WTC11 (cell line): ENCODE data around the gene MEGF6. TPM values are rescaled to one million over a fixed set of nuclear protein-coding genes. Genes with fewer than 3 reads are reported as not detected.

Source experiments
- ATAC-seq: fragments of 200-7000 bp; cut with Tn5 transposase; 2 replicates; pipeline ENCODE4 v1.10.0; 2021; ENCODE audit warnings: mild to moderate bottlenecking, moderate library complexity
- CTCF ChIA-PET: fragments of 300-600 bp; sonication (Branson Sonifier 250); formaldehyde crosslinking; loops from one replicate; lab custom pipeline; 2021; ENCODE audit warnings: antibody characterized with exemption; lab: Charles Lee
- POLR2A ChIA-PET: fragments of 350-600 bp; sonication (Branson Sonifier 250); formaldehyde crosslinking; loops from one replicate; lab custom pipeline; 2021; ENCODE audit warnings: antibody characterized with exemption; lab: Charles Lee
- DNase-seq: peaks from one replicate; pipeline ENCODE4 v3.0.0; 2021; ENCODE audit warnings: low spot score
- H3K27ac Mint-ChIP-seq: 2 replicates; pipeline ENCODE4 v1.8.0; 2021; ENCODE audit warnings: mixed read lengths
- H3K27me3 Mint-ChIP-seq: 2 replicates; pipeline ENCODE4 v1.8.0; 2021; ENCODE audit warnings: low read depth, mild to moderate bottlenecking, moderate library complexity, mixed read lengths
- H3K36me3 Mint-ChIP-seq: 2 replicates; pipeline ENCODE4 v1.8.0; 2021; ENCODE audit warnings: mixed read lengths
- H3K4me1 Mint-ChIP-seq: 2 replicates; pipeline ENCODE4 v1.8.0; 2022; ENCODE audit warnings: mixed read lengths
- H3K4me3 Mint-ChIP-seq: 2 replicates; pipeline ENCODE4 v1.8.0; 2021; ENCODE audit warnings: mild to moderate bottlenecking, moderate library complexity, mixed read lengths
- H3K9me3 Mint-ChIP-seq: 2 replicates; pipeline ENCODE4 v1.8.0; 2021; ENCODE audit warnings: mixed read lengths
- AR ChIP-seq: fragments of 250-450 bp; sonication (Bioruptor Pico); IDR thresholded peaks from 2 replicates; pipeline ENCODE4 v1.9.0; 2021; ENCODE audit warnings: mild to moderate bottlenecking
- CREM ChIP-seq: sonication (generic); formaldehyde crosslinking; IDR thresholded peaks from 2 replicates; pipeline ENCODE4 v1.8.1; 2022; ENCODE audit warnings: mild to moderate bottlenecking, missing genetic modification reagents, moderate library complexity
- ELF4 ChIP-seq: sonication (generic); formaldehyde crosslinking; IDR thresholded peaks from 2 replicates; pipeline ENCODE4 v1.8.1; 2022; ENCODE audit warnings: low read depth, mild to moderate bottlenecking, moderate library complexity, missing genetic modification reagents
- EMX1 ChIP-seq: fragments of 250-450 bp; sonication (Bioruptor Pico); IDR thresholded peaks from 2 replicates; pipeline ENCODE4 v1.8.0; 2021; ENCODE audit warnings: mild to moderate bottlenecking
- FOXK1 ChIP-seq: sonication (generic); formaldehyde crosslinking; IDR thresholded peaks from 2 replicates; pipeline ENCODE4 v1.8.0; 2022; ENCODE audit warnings: mild to moderate bottlenecking, moderate library complexity, missing genetic modification reagents
- GABPB1 ChIP-seq: sonication (generic); formaldehyde crosslinking; IDR thresholded peaks from 2 replicates; pipeline ENCODE4 v1.8.1; 2023; ENCODE audit warnings: mild to moderate bottlenecking, missing genetic modification reagents
- IRF2 ChIP-seq: sonication (generic); formaldehyde crosslinking; IDR thresholded peaks from 2 replicates; pipeline ENCODE4 v1.8.0; 2022; ENCODE audit warnings: low read depth, missing genetic modification reagents, borderline replicate concordance
- MLX ChIP-seq: sonication (generic); formaldehyde crosslinking; IDR thresholded peaks from 2 replicates; pipeline ENCODE4 v1.8.1; 2023; ENCODE audit warnings: mild to moderate bottlenecking, missing genetic modification reagents, moderate library complexity
- NR3C1 ChIP-seq: sonication (generic); formaldehyde crosslinking; conservative IDR thresholded peaks from 2 replicates; pipeline ENCODE4 v1.8.1; 2023; ENCODE audit warnings: low read depth, mild to moderate bottlenecking, missing genetic modification reagents
- PRRX2 ChIP-seq: fragments of 250-450 bp; sonication (Bioruptor Pico); IDR thresholded peaks from 2 replicates; pipeline ENCODE4 v1.8.0; 2021; ENCODE audit warnings: mild to moderate bottlenecking
- RELA ChIP-seq: sonication (generic); formaldehyde crosslinking; IDR thresholded peaks from 2 replicates; pipeline ENCODE4 v1.8.1; 2022; ENCODE audit warnings: missing genetic modification reagents, mild to moderate bottlenecking, borderline replicate concordance
- SMAD4 ChIP-seq: sonication (generic); formaldehyde crosslinking; IDR thresholded peaks from 2 replicates; pipeline ENCODE4 v1.8.0; 2022; ENCODE audit warnings: mild to moderate bottlenecking, missing genetic modification reagents
- TCF7 ChIP-seq: sonication (generic); formaldehyde crosslinking; IDR thresholded peaks from 2 replicates; pipeline ENCODE4 v1.8.0; 2022; ENCODE audit warnings: mild to moderate bottlenecking, low read depth, missing genetic modification reagents, moderate library complexity
- TEAD1 ChIP-seq: sonication (generic); formaldehyde crosslinking; IDR thresholded peaks from 2 replicates; pipeline ENCODE4 v1.8.0; 2022; ENCODE audit warnings: mild to moderate bottlenecking, missing genetic modification reagents
- ZNF121 ChIP-seq: sonication (generic); formaldehyde crosslinking; IDR thresholded peaks from 2 replicates; pipeline ENCODE4 v1.8.0; 2023; ENCODE audit warnings: missing genetic modification reagents
- ZNF138 ChIP-seq: sonication (generic); formaldehyde crosslinking; conservative IDR thresholded peaks from 2 replicates; pipeline ENCODE4 v1.8.1; 2022; ENCODE audit warnings: mild to moderate bottlenecking, moderate library complexity, missing genetic modification reagents
- ZNF232 ChIP-seq: sonication (generic); formaldehyde crosslinking; IDR thresholded peaks from 2 replicates; pipeline ENCODE4 v1.8.0; 2022; ENCODE audit warnings: mild to moderate bottlenecking, missing genetic modification reagents
- ZNF317 ChIP-seq: sonication (generic); formaldehyde crosslinking; IDR thresholded peaks from 2 replicates; pipeline ENCODE4 v1.8.1; 2023; ENCODE audit warnings: low read depth, mild to moderate bottlenecking, moderate library complexity, missing genetic modification reagents, borderline replicate concordance
- ZNF423 ChIP-seq: fragments of 250-450 bp; sonication (Bioruptor Pico); IDR thresholded peaks from 2 replicates; pipeline ENCODE4 v2.1.2; 2022; ENCODE audit warnings: mild to moderate bottlenecking, moderate library complexity
- total RNA-seq: library from RNA; stranded (reverse); gene quantifications from 3 replicates; pipeline ENCODE4 v1.2.3, GENCODE V29; 2021
- TF ChIP-seq, protein P1 (sequence below): sonication (generic); formaldehyde crosslinking; IDR thresholded peaks from 2 replicates; pipeline ENCODE4 v1.8.0; 2023; ENCODE audit warnings: missing genetic modification reagents, mild to moderate bottlenecking, borderline replicate concordance
- TF ChIP-seq, protein P2 (sequence below): sonication (generic); formaldehyde crosslinking; conservative IDR thresholded peaks from 2 replicates; pipeline ENCODE4 v1.8.1; 2022; ENCODE audit warnings: mild to moderate bottlenecking, missing genetic modification reagents
- TF ChIP-seq, protein P3 (sequence below): sonication (generic); formaldehyde crosslinking; IDR thresholded peaks from 2 replicates; pipeline ENCODE4 v1.8.0; 2023; ENCODE audit warnings: missing genetic modification reagents
- TF ChIP-seq, protein P4 (sequence below): sonication (generic); formaldehyde crosslinking; IDR thresholded peaks from 2 replicates; pipeline ENCODE4 v1.8.0; 2022; ENCODE audit warnings: mild to moderate bottlenecking, missing genetic modification reagents

MEGF6 gene
- total RNA-seq, 1 experiment from 2014 or later: 24.9 TPM

GRCh38 chr1:3561702-3562101 lies 49.6 kb downstream of the MEGF6 start:
- CTCF ChIA-PET: interaction anchor here (0.8 to 1.6 kb wide), 4 partner anchors 28 to 108 kb away, joined by 3 to 7 read pairs (median 4); no protein-coding TSS in a partner anchor
- TF ChIP-seq ZNF121 (CRISPR knock-in tag) (no peak), CREM (CRISPR knock-in tag) (no peak), ZNF317 (CRISPR knock-in tag) (no peak)
- TF ChIP-seq, protein P1, sequence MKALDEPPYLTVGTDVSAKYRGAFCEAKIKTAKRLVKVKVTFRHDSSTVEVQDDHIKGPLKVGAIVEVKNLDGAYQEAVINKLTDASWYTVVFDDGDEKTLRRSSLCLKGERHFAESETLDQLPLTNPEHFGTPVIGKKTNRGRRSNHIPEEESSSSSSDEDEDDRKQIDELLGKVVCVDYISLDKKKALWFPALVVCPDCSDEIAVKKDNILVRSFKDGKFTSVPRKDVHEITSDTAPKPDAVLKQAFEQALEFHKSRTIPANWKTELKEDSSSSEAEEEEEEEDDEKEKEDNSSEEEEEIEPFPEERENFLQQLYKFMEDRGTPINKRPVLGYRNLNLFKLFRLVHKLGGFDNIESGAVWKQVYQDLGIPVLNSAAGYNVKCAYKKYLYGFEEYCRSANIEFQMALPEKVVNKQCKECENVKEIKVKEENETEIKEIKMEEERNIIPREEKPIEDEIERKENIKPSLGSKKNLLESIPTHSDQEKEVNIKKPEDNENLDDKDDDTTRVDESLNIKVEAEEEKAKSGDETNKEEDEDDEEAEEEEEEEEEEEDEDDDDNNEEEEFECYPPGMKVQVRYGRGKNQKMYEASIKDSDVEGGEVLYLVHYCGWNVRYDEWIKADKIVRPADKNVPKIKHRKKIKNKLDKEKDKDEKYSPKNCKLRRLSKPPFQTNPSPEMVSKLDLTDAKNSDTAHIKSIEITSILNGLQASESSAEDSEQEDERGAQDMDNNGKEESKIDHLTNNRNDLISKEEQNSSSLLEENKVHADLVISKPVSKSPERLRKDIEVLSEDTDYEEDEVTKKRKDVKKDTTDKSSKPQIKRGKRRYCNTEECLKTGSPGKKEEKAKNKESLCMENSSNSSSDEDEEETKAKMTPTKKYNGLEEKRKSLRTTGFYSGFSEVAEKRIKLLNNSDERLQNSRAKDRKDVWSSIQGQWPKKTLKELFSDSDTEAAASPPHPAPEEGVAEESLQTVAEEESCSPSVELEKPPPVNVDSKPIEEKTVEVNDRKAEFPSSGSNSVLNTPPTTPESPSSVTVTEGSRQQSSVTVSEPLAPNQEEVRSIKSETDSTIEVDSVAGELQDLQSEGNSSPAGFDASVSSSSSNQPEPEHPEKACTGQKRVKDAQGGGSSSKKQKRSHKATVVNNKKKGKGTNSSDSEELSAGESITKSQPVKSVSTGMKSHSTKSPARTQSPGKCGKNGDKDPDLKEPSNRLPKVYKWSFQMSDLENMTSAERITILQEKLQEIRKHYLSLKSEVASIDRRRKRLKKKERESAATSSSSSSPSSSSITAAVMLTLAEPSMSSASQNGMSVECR (CRISPR knock-in tag): no peak
- TF ChIP-seq, protein P2, sequence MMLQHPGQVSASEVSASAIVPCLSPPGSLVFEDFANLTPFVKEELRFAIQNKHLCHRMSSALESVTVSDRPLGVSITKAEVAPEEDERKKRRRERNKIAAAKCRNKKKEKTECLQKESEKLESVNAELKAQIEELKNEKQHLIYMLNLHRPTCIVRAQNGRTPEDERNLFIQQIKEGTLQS (CRISPR knock-in tag): no peak
- ATAC-seq (no peak), DNase-seq (no peak)
- Mint-ChIP-seq H3K27me3 (no peaks in the 10 kb centered on the region; the same call in 1 of the 2 replicates), H3K27ac (no peak overlapping the region), H3K36me3 (no peaks in the 10 kb centered on the region), H3K9me3 (no peaks in the 10 kb centered on the region), H3K4me1 (no peaks in the 10 kb centered on the region), H3K4me3 (no peak overlapping the region)
- POLR2A ChIA-PET: no interaction called here

GRCh38 chr1:3560981-3561380 lies 50.3 kb downstream of the MEGF6 start:
- Mint-ChIP-seq H3K4me1 (no peaks in the 10 kb centered on the region), H3K27me3 (no peaks in the 10 kb centered on the region; the same call in 1 of the 2 replicates), H3K27ac (no peak overlapping the region), H3K9me3 (no peaks in the 10 kb centered on the region), H3K36me3 (no peaks in the 10 kb centered on the region), H3K4me3 (no peak overlapping the region)
- ChIA-PET CTCF (interaction anchor here (0.6 to 1.6 kb wide), 6 partner anchors 27 to 163 kb away, joined by 3 to 7 read pairs (median 4); no protein-coding TSS in a partner anchor), POLR2A (no interaction called here)
- no peak for TF ChIP-seq FOXK1 (CRISPR knock-in tag)
- TF ChIP-seq EMX1 (CRISPR knock-in tag): no peak
- TF ChIP-seq, protein P3, sequence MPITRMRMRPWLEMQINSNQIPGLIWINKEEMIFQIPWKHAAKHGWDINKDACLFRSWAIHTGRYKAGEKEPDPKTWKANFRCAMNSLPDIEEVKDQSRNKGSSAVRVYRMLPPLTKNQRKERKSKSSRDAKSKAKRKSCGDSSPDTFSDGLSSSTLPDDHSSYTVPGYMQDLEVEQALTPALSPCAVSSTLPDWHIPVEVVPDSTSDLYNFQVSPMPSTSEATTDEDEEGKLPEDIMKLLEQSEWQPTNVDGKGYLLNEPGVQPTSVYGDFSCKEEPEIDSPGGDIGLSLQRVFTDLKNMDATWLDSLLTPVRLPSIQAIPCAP (CRISPR knock-in tag): no peak
- DNase-seq (no peak), ATAC-seq (no peak)

DNA sequence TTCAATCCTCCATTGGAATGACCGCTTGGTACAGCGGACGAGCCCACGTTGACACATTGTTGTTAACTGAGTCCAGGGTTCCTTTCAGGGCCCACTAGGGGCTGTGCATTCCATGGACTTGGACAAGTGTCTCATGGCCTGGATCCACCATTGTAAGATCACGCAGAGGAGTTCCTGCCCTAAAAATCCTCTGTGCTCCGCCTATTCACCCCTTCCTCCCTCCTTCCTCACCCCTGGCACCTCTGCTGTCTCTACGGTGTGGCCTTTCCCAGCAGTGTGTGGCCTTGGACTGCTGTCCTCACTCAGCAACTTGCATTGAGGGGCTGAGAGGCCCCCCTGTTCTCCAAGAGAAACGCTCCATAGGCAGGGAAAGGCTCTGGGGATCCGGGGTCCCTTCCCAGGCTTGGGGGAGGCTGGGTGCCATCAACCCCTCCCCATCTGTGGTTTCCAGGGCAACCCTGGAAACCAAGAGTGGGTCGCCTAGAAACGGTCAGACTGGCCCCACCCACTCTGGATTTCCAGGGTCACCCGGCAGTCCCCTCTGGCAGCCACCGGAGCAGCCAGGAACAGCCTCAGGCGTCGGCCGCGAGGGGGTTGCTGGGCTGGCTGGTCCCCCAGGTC lies 50.9 kb downstream of the MEGF6 start:
- POLR2A ChIA-PET: no interaction called here
- peak overlapping the region; percentile 83; the same call in 1 of the 2 replicates for H3K27ac Mint-ChIP-seq
- TF ChIP-seq MLX (CRISPR knock-in tag): no peak
- TF ChIP-seq, protein P4, sequence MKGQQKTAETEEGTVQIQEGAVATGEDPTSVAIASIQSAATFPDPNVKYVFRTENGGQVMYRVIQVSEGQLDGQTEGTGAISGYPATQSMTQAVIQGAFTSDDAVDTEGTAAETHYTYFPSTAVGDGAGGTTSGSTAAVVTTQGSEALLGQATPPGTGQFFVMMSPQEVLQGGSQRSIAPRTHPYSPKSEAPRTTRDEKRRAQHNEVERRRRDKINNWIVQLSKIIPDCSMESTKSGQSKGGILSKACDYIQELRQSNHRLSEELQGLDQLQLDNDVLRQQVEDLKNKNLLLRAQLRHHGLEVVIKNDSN (CRISPR knock-in tag): no peak
- TF ChIP-seq ELF4 (CRISPR knock-in tag): no peak
- TF ChIP-seq GABPB1 (CRISPR knock-in tag): no peak
- TF ChIP-seq ZNF232: no peak
- no peak for TF ChIP-seq TEAD1
- no peak for TF ChIP-seq AR (CRISPR knock-in tag)
- no peak for TF ChIP-seq IRF2 (CRISPR knock-in tag)
- TF ChIP-seq RELA: no peak
- TF ChIP-seq PRRX2 (CRISPR knock-in tag): no peak
- no peak for TF ChIP-seq ZNF138 (CRISPR knock-in tag)
- TF ChIP-seq SMAD4 (CRISPR knock-in tag): no peak
- no peak for TF ChIP-seq ZNF423 (CRISPR knock-in tag)
- TF ChIP-seq TCF7 (CRISPR knock-in tag): no peak
- no peak for TF ChIP-seq NR3C1 (CRISPR knock-in tag)

More for the DNA sequence above, 50.9 kb downstream of the MEGF6 start:
- DNase-seq (no peak), ATAC-seq (no peak)
- H3K36me3 Mint-ChIP-seq: no peaks in the 10 kb centered on the region
- H3K4me3 Mint-ChIP-seq: no peak overlapping the region
- no peaks in the 10 kb centered on the region for H3K4me1 Mint-ChIP-seq
- H3K9me3 Mint-ChIP-seq: no peaks in the 10 kb centered on the region
- CTCF ChIA-PET: interaction anchor here (1.1 to 1.6 kb wide), 5 partner anchors 27 to 164 kb away, joined by 3 to 9 read pairs (median 5); no protein-coding TSS in a partner anchor
- no peaks in the 10 kb centered on the region; the same call in 1 of the 2 replicates for H3K27me3 Mint-ChIP-seq
